H1 (cell line): ENCODE results near the gene SCAP.

Experiments
- EP300 ChIP-seq, 2 experiments: IDR thresholded peaks; 1 replicate in 1 of 2; 2 replicates in 1 of 2; pipeline ENCODE4 v1.6.1; 2011 to 2012; ENCODE audit warnings: low read depth in 2 of 2, low read length in 2 of 2, mild to moderate bottlenecking in 2 of 2, borderline replicate concordance in 1 of 2, inconsistent platforms in 1 of 2, moderate library complexity in 1 of 2
- POLR2AphosphoS5 ChIP-seq: IDR thresholded peaks from 2 replicates; pipeline ENCODE4 v1.6.1; 2011; ENCODE audit warnings: low read depth, low read length
- RFX5 ChIP-seq: IDR thresholded peaks from 2 replicates; pipeline ENCODE4 v1.6.1; 2011; ENCODE audit warnings: low read depth, low read length, improper control_type of control experiment, borderline replicate concordance
- TF ChIP-seq, protein P1 (sequence below), 3 experiments: IDR thresholded peaks; 1 replicate in 2 of 3; 2 replicates in 1 of 3; pipeline versions ENCODE4 v1.5.1 to v1.6.1; 2011; ENCODE audit warnings: low read length in 3 of 3, mild to moderate bottlenecking in 3 of 3, inconsistent platforms in 2 of 3, low read depth in 1 of 3, moderate library complexity in 1 of 3; ENCODE audit not compliant: insufficient read depth in 1 of 3; ENCODE audit errors: control extremely low read depth in 1 of 3

DNA sequence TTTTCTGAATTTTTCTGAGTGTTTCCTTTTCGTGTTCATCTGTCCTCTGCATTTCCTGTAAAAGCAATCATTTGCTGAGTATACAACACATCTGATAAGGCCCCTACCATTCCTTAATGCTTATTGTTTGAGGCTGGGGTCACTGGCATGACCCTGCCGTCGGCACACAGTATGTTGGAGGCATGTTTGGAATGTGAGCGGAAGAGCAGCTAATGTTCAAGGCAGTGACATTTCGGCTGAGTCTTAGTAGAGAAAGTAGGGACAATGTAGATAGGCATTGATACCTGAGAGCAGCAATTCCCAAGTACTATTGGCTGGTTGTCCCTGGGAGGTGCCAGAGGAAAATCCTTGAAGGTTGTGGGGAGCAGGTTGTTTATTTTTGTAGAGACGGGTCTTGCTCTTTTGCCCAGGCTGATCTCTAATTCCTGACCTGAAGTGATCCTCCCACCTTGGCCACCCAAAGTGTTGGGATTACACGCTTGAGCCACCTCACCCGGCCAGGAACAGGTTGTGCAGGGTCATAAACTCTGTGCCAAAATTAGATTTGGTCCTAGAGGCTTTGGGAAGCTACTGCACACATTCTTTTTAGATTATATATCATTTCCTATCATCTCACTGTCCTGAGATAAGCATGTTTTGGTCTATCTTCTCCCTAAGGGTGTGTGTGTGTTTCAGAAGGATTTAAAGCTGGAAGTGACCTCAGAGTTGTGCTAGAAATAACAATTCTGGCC is 81.4 kb downstream of the SCAP start:
- TF ChIP-seq EP300 (IDR thresholded peaks at IDR 0.05; ENCODE audit: borderline replicate concordance in 1 of 2, low read depth in 2 of 2, low read length in 2 of 2) (no peak), POLR2AphosphoS5 (no peak), RFX5 (no peak)
- TF ChIP-seq, protein P1, sequence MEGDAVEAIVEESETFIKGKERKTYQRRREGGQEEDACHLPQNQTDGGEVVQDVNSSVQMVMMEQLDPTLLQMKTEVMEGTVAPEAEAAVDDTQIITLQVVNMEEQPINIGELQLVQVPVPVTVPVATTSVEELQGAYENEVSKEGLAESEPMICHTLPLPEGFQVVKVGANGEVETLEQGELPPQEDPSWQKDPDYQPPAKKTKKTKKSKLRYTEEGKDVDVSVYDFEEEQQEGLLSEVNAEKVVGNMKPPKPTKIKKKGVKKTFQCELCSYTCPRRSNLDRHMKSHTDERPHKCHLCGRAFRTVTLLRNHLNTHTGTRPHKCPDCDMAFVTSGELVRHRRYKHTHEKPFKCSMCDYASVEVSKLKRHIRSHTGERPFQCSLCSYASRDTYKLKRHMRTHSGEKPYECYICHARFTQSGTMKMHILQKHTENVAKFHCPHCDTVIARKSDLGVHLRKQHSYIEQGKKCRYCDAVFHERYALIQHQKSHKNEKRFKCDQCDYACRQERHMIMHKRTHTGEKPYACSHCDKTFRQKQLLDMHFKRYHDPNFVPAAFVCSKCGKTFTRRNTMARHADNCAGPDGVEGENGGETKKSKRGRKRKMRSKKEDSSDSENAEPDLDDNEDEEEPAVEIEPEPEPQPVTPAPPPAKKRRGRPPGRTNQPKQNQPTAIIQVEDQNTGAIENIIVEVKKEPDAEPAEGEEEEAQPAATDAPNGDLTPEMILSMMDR (IDR thresholded peaks at IDR 0.05; ENCODE audit: control extremely low read depth in 1 of 3, insufficient read depth in 1 of 3, low read depth in 1 of 3, low read length in 3 of 3), result no peak
